Measurements from ENCODE around the gene PRRC2B.

- TF ChIP-seq RAD21 (IDR thresholded peaks at IDR 0.05; ENCODE audit: low read depth) (no peak), EGR1 (IDR thresholded peaks at IDR 0.05; ENCODE audit: low read depth) (no peak), ZNF274 (IDR thresholded peaks at IDR 0.05; ENCODE audit: low read depth, low read length) (no peak), EZH2 (IDR thresholded peaks at IDR 0.05) (no peak), POLR2A (IDR thresholded peaks at IDR 0.05; ENCODE audit: borderline replicate concordance, extremely low read depth, insufficient read depth, insufficient read length) (no peak), JUND (IDR thresholded peaks at IDR 0.05) (no peak), SRF (IDR thresholded peaks at IDR 0.05; ENCODE audit: low read depth) (no peak), EZH2phosphoT487 (IDR thresholded peaks at IDR 0.05; ENCODE audit: borderline replicate concordance) (no peak), CBX3 (IDR thresholded peaks at IDR 0.05; ENCODE audit: low read depth) (no peak)
- TF ChIP-seq, protein P1, sequence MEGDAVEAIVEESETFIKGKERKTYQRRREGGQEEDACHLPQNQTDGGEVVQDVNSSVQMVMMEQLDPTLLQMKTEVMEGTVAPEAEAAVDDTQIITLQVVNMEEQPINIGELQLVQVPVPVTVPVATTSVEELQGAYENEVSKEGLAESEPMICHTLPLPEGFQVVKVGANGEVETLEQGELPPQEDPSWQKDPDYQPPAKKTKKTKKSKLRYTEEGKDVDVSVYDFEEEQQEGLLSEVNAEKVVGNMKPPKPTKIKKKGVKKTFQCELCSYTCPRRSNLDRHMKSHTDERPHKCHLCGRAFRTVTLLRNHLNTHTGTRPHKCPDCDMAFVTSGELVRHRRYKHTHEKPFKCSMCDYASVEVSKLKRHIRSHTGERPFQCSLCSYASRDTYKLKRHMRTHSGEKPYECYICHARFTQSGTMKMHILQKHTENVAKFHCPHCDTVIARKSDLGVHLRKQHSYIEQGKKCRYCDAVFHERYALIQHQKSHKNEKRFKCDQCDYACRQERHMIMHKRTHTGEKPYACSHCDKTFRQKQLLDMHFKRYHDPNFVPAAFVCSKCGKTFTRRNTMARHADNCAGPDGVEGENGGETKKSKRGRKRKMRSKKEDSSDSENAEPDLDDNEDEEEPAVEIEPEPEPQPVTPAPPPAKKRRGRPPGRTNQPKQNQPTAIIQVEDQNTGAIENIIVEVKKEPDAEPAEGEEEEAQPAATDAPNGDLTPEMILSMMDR (IDR thresholded peaks at IDR 0.05 in 2 of 3, conservative IDR thresholded peaks at IDR 0.05 in 1 of 3; ENCODE audit: borderline replicate concordance in 1 of 3, insufficient read depth in 1 of 3, low read depth in 2 of 3, low read length in 2 of 3) = no peak
- TF ChIP-seq, protein P2, sequence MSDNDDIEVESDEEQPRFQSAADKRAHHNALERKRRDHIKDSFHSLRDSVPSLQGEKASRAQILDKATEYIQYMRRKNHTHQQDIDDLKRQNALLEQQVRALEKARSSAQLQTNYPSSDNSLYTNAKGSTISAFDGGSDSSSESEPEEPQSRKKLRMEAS (IDR thresholded peaks at IDR 0.05) = no peak
These were observed 151.3 kb downstream of the PRRC2B start, which contains the start of gene PRRT1B for GRCh38 chr9:131545003-131545785.

Measured in HCT116 (cell line).